ENCODE data around the gene CD248. TPM values are rescaled to one million over a fixed set of nuclear protein-coding genes. Genes with fewer than 3 reads are reported as not detected.
"Not testable (repeated sequence)": the region's sequence is repeated elsewhere in the genome, so short reads cannot be mapped to it uniquely, and the experiment has no call there.

CD248 gene
- total RNA-seq, 3 donors from 2014 or later, result 17.3 to 69.1 (median 24.9) TPM

DNA sequence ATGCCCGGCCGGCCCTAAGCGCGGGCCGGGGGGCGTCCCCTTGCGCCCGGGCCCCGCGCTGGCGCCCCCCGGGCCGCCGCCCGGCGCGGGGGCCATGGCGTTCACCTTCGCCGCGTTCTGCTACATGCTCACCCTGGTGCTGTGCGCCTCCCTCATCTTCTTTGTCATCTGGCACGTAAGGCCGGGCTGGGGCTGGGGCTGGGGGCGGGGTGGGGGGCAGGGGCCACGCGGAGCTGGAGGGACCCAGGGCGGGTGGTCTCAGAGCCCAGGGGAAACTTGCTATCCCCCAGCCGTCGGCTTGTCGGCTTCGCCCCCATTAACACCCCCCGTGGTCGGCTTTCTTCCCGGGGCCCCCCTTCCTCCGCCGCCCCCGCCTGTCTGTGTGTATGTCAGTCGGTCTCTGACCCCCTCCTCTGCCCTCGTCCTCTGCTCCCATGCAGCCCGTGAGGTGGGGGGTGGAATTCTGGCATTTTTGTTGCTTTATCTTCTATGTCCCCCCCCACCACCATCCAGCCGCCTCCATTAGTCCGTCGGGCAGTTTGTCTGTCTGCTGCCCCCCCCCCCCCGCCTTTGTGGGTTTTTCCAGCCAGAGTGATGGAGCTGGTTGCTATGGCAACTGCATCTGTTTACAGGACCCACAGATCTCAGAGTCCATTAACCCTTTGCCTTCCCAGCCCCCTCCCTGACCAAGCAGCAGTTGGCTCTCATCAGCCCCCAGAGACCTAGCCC, 38.3 kb downstream of the CD248 start:
- no peak for DNase-seq (ENCODE audit: low spot score in 2 of 2)
- H3K36me3 ChIP-seq, result no peaks in the 10 kb centered on the region
- no peaks in the 10 kb centered on the region for H3K27me3 ChIP-seq
- H3K4me3 ChIP-seq, result peak overlapping the region in 2 of 3 donors; percentile 42 to 70
- no peaks in the 10 kb centered on the region for H3K9me3 ChIP-seq
- H3K27ac ChIP-seq, result no peak overlapping the region
- TF ChIP-seq, protein P1, sequence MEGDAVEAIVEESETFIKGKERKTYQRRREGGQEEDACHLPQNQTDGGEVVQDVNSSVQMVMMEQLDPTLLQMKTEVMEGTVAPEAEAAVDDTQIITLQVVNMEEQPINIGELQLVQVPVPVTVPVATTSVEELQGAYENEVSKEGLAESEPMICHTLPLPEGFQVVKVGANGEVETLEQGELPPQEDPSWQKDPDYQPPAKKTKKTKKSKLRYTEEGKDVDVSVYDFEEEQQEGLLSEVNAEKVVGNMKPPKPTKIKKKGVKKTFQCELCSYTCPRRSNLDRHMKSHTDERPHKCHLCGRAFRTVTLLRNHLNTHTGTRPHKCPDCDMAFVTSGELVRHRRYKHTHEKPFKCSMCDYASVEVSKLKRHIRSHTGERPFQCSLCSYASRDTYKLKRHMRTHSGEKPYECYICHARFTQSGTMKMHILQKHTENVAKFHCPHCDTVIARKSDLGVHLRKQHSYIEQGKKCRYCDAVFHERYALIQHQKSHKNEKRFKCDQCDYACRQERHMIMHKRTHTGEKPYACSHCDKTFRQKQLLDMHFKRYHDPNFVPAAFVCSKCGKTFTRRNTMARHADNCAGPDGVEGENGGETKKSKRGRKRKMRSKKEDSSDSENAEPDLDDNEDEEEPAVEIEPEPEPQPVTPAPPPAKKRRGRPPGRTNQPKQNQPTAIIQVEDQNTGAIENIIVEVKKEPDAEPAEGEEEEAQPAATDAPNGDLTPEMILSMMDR (IDR thresholded peaks at IDR 0.05), result no peak
- TF ChIP-seq POLR2AphosphoS5 (IDR thresholded peaks at IDR 0.05), result no peak
- no peak for TF ChIP-seq POLR2A (IDR thresholded peaks at IDR 0.05)
- intact Hi-C loops (cut with DNase I; ENCODE audit: low total_unique reads), result no loop called here
- peaks cover 0 to 4% of the 10 kb centered on the region in 2 donors for H3K4me1 ChIP-seq

DNA sequence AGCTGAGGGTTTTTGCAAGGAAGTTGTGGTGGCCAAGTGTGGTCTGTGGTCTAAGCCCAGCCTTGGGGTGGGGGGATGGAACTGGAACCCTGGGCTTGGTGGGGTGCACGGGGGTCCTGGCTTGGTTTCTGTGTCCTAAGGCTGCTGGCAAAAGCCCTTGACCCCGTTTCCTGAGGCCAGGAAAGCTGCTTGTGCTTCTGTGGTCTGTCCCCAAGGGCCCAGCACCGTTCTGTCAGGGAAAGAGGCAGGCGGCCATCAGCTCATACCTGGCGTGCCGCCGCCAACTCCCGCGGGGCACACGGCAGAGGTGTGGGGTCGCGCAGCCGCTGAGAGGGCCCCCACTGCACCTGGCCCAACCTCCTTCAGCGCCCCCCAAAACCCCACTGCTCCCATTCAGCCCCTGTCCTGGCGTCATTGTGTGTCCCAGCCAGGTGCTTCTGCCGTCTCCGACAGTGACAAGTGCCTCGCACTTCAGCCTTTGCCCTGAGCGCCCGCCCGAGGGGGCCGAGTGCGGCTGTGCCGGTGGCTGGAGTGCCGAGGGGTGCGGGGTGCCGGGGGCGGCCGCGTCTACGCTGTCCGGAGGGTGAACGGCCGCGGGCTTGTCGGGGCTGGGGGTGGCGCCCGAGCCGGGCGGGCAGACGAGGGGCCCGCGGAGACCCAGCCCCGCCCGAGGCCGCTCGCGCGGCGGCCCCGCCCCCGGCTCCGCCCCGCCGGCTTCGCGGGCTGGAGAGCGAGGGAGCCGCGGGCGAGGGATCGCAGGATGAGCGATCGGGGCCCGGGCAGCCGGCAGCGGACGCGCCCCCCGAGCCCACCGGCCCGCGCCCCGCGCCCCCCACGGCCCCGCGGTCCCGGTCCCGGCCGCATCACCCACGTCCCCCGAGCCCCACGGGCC, 39.1 kb downstream of the CD248 start, which contains the start of gene CNIH2:
CNIH2 (plus strand) TSS at position 705 of the 892 bp plus-strand sequence. CDS start 282 bp downstream, outside the sequence.
- no peaks in the 10 kb centered on the region for H3K27me3 ChIP-seq
- H3K36me3 ChIP-seq, result peaks cover 7% of the 10 kb centered on the region
- no peaks in the 10 kb centered on the region for H3K9me3 ChIP-seq
- peak within 1 kb of the TSS; percentile 18 to 70 (median 42) for H3K4me3 ChIP-seq
- TF ChIP-seq, protein P1 (IDR thresholded peaks at IDR 0.05), result no peak
- TF ChIP-seq POLR2A (IDR thresholded peaks at IDR 0.05), result no peak
- TF ChIP-seq POLR2AphosphoS5 (IDR thresholded peaks at IDR 0.05), result no peak
- peaks cover 0 to 4% of the 10 kb centered on the region in 2 donors for H3K4me1 ChIP-seq
- peak within 1 kb of the TSS; percentile 27 to 40 for H3K27ac ChIP-seq
- no peak for DNase-seq (ENCODE audit: low spot score in 2 of 2)
- intact Hi-C loops (cut with DNase I; ENCODE audit: low total_unique reads), result no loop called here

DNA sequence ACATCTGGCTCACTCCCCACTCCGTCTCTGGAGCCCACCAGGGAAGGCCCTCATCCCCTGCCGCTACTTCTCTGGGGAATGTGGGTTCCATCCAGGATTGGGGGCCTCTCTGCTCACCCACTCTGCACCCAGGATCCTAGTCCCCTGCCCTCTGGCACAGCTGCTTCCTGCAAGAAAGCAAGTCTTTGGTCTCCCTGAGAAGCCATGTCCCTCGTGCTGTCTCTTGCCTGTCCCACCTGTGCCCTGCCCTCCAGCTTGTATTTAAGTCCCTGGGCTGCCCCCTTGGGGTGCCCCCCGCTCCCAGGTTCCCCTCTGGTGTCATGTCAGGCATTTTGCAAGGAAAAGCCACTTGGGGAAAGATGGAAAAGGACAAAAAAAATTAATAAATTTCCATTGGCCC, 39.8 kb downstream of the CD248 start:
- Histone ChIP-seq H3K36me3 (peaks cover 11% of the 10 kb centered on the region), H3K27ac (peak overlapping the region in 1 of 2 donors; percentile 40)
- intact Hi-C loops (cut with DNase I; ENCODE audit: low total_unique reads); H3K4me3 ChIP-seq; H3K9me3 ChIP-seq; H3K27me3 ChIP-seq; H3K4me1 ChIP-seq; DNase-seq (ENCODE audit: low spot score in 2 of 2): not testable (repeated sequence)

DNA sequence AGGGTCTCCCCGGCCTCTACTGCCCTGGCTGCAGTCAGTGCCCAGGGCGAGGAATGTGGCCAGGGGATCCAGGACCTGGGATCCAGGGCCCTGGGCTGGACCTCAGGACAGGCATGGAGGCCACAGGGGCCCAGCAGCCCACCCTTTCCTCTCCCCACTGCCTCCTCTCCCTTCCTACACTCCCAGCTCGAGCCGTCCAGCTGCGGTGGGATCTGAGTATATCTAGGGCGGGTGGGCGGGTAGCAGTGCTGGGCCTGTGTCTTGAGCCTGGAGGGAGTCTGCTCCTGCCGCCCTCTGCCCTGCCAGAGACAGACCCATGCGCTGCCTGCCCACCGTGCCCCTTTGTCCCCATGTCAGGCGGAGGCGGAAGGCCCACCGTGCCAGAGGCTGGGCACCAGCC, 40.2 kb downstream of the CD248 start:
- H3K4me3 ChIP-seq; intact Hi-C loops (cut with DNase I; ENCODE audit: low total_unique reads); H3K27me3 ChIP-seq; DNase-seq (ENCODE audit: low spot score in 2 of 2); H3K4me1 ChIP-seq; H3K9me3 ChIP-seq; H3K27ac ChIP-seq: not testable (repeated sequence)
- H3K36me3 ChIP-seq, result peaks cover 11% of the 10 kb centered on the region

DNA sequence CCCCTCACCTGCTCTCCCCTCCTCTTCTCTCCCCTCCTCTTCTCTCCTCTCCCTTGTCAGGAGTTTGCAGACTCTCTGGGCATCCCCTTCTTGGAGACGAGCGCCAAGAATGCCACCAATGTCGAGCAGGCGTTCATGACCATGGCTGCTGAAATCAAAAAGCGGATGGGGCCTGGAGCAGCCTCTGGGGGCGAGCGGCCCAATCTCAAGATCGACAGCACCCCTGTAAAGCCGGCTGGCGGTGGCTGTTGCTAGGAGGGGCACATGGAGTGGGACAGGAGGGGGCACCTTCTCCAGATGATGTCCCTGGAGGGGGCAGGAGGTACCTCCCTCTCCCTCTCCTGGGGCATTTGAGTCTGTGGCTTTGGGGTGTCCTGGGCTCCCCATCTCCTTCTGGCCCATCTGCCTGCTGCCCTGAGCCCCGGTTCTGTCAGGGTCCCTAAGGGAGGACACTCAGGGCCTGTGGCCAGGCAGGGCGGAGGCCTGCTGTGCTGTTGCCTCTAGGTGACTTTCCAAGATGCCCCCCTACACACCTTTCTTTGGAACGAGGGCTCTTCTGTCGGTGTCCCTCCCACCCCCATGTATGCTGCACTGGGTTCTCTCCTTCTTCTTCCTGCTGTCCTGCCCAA, 40.7 kb downstream of the CD248 start:
- peaks cover 11% of the 10 kb centered on the region for H3K36me3 ChIP-seq

More for the DNA sequence above, 40.7 kb downstream of the CD248 start:
- H3K27me3 ChIP-seq, result no peaks in the 10 kb centered on the region
- TF ChIP-seq POLR2AphosphoS5 (IDR thresholded peaks at IDR 0.05) (no peak), POLR2A (IDR thresholded peaks at IDR 0.05) (no peak)
- TF ChIP-seq, protein P1 (IDR thresholded peaks at IDR 0.05), result no peak
- no peak for DNase-seq (ENCODE audit: low spot score in 2 of 2)
- no peak overlapping the region for H3K27ac ChIP-seq
- H3K4me1 ChIP-seq, result peaks cover 0 to 4% of the 10 kb centered on the region in 2 donors
- H3K9me3 ChIP-seq, result no peaks in the 10 kb centered on the region
- no peak overlapping the region for H3K4me3 ChIP-seq
- intact Hi-C loops (cut with DNase I; ENCODE audit: low total_unique reads), result no loop called here
